GM12891 (cell line): ENCODE results near the gene PMP22.

ENCODE experiments used
- POLR2A ChIP-seq: IDR thresholded peaks from 2 replicates; pipeline ENCODE4 v1.6.1; 2011; ENCODE audit warnings: low read depth, low read length, control low read depth
- POLR2AphosphoS5 ChIP-seq: IDR thresholded peaks from 2 replicates; pipeline ENCODE4 v1.6.1; 2011; ENCODE audit warnings: low read depth, low read length, control low read depth
- POU2F2 ChIP-seq: IDR thresholded peaks from 2 replicates; pipeline ENCODE4 v1.6.1; 2011; ENCODE audit warnings: low read depth, mild to moderate bottlenecking, control low read depth, low read length, moderate library complexity

DNA sequence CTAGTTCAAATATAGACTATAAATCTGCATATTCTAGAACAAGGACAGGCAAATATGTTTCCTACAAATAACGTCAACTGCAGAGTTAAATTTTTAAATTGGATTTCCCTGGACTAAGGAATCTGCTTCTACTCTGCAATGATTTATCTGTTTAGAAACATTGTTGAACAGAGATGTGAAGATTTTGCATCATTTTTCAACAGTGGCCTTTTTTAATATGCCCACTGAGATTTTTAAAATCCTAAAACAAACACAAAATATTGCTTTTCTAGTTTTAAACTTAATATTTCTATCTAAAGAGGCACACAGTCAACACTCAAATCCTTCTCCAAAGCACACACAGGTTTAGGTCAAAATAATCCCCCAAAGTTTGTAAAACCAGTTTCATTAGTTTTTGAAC, 23.7 kb upstream of the PMP22 start:
- TF ChIP-seq POLR2A (no peak), POLR2AphosphoS5 (no peak), POU2F2 (no peak)
